ENCODE results near the gene SORCS2.

Gene SORCS2

GRCh38 chr4:7264694-7265093 lies 72.4 kb downstream of the SORCS2 start:
- Histone ChIP-seq H3K36me3 (ENCODE audit: control insufficient read depth, insufficient read depth, low read length) (no peaks in the 10 kb centered on the region), H3K4me3 (replicated peaks; ENCODE audit: low read depth, low read length) (no peak overlapping the region), H3K27me3 (replicated peaks; ENCODE audit: control insufficient read depth, insufficient read depth, low read length) (peaks cover 3% of the 10 kb centered on the region)
- DNase-seq (ENCODE audit: extremely low read depth, insufficient read length), result no peak
- no peak for TF ChIP-seq CTCF (IDR thresholded peaks at IDR 0.05; ENCODE audit: insufficient read depth, low read length, poor library complexity, severe bottlenecking)

GRCh38 chr4:7266525-7267292 lies 74.4 kb downstream of the SORCS2 start:
- DNase-seq (ENCODE audit: extremely low read depth, insufficient read length), result no peak
- Histone ChIP-seq H3K27me3 (replicated peaks; ENCODE audit: control insufficient read depth, insufficient read depth, low read length) (peaks cover 5% of the 10 kb centered on the region), H3K4me3 (replicated peaks; ENCODE audit: low read depth, low read length) (no peak overlapping the region), H3K36me3 (ENCODE audit: control insufficient read depth, insufficient read depth, low read length) (no peaks in the 10 kb centered on the region)
- TF ChIP-seq CTCF (IDR thresholded peaks at IDR 0.05; ENCODE audit: insufficient read depth, low read length, poor library complexity, severe bottlenecking), result no peak

- Histone ChIP-seq H3K4me3 (replicated peaks; ENCODE audit: low read depth, low read length) (no peak overlapping the region), H3K27me3 (replicated peaks; ENCODE audit: control insufficient read depth, insufficient read depth, low read length) (peaks cover 5% of the 10 kb centered on the region), H3K36me3 (ENCODE audit: control insufficient read depth, insufficient read depth, low read length) (no peaks in the 10 kb centered on the region)
- DNase-seq (ENCODE audit: extremely low read depth, insufficient read length), result no peak
- no peak for TF ChIP-seq CTCF (IDR thresholded peaks at IDR 0.05; ENCODE audit: insufficient read depth, low read length, poor library complexity, severe bottlenecking)
These were observed 75.5 kb downstream of the SORCS2 start for GRCh38 chr4:7267829-7268228.

GRCh38 chr4:7268941-7269340 lies 76.6 kb downstream of the SORCS2 start:
- H3K27me3 ChIP-seq (replicated peaks; ENCODE audit: control insufficient read depth, insufficient read depth, low read length), result peaks cover 5% of the 10 kb centered on the region
- no peaks in the 10 kb centered on the region for H3K36me3 ChIP-seq (ENCODE audit: control insufficient read depth, insufficient read depth, low read length)
- TF ChIP-seq CTCF (IDR thresholded peaks at IDR 0.05; ENCODE audit: insufficient read depth, low read length, poor library complexity, severe bottlenecking), result no peak
- H3K4me3 ChIP-seq (replicated peaks; ENCODE audit: low read depth, low read length), result no peak overlapping the region
- no peak for DNase-seq (ENCODE audit: extremely low read depth, insufficient read length)

GRCh38 chr4:7270121-7270520 lies 77.8 kb downstream of the SORCS2 start:
- H3K27me3 ChIP-seq (replicated peaks; ENCODE audit: control insufficient read depth, insufficient read depth, low read length), result peaks cover 5% of the 10 kb centered on the region
- TF ChIP-seq CTCF (IDR thresholded peaks at IDR 0.05; ENCODE audit: insufficient read depth, low read length, poor library complexity, severe bottlenecking), result no peak

More at GRCh38 chr4:7270121-7270520, 77.8 kb downstream of the SORCS2 start:
- no peak for DNase-seq (ENCODE audit: extremely low read depth, insufficient read length)
- Histone ChIP-seq H3K4me3 (replicated peaks; ENCODE audit: low read depth, low read length) (no peak overlapping the region), H3K36me3 (ENCODE audit: control insufficient read depth, insufficient read depth, low read length) (no peaks in the 10 kb centered on the region)

Data from GM06990 (cell line).